ENCODE results near the gene PGS1. TPM values are rescaled to one million over a fixed set of nuclear protein-coding genes. Genes with fewer than 3 reads are reported as not detected.
"Not testable (repeated sequence)": the region's sequence is repeated elsewhere in the genome, so short reads cannot be mapped to it uniquely, and the experiment has no call there.

The PGS1 gene
- total RNA-seq, 4 donors from 2014 or later = 30.4 to 40.3 (median 39.9) TPM

GRCh38 chr17:78461799-78462053, 83.3 kb downstream of the PGS1 start:
- no peak for TF ChIP-seq POLR2A (IDR thresholded peaks at IDR 0.05)
- TF ChIP-seq CTCF (IDR thresholded peaks at IDR 0.05) = no peak
- no peak overlapping the region for H3K4me3 ChIP-seq (ENCODE audit: low read depth, poor library complexity, severe bottlenecking)
- WGBS, 2 donors = 69 to 87% methylated on average over 6 of the region's 6 CpGs
- intact Hi-C loops (cut with DNase I; ENCODE audit: low total_unique reads) = no loop called here
- DNase-seq (ENCODE audit: low spot score in 2 of 2) = no peak

GRCh38 chr17:78462148-78462547, 83.7 kb downstream of the PGS1 start:
- no peak for DNase-seq (ENCODE audit: low spot score in 2 of 2)
- TF ChIP-seq POLR2A (IDR thresholded peaks at IDR 0.05) (no peak), CTCF (IDR thresholded peaks at IDR 0.05) (no peak)
- WGBS, 2 donors = 57 to 62% methylated on average over 7 of the region's 8 CpGs
- intact Hi-C loops (cut with DNase I; ENCODE audit: low total_unique reads) = no loop called here
- H3K4me3 ChIP-seq (ENCODE audit: low read depth, poor library complexity, severe bottlenecking) = no peak overlapping the region

GRCh38 chr17:78466109-78466785, 87.8 kb downstream of the PGS1 start:
- DNase-seq (ENCODE audit: low spot score in 2 of 2); H3K4me3 ChIP-seq (ENCODE audit: low read depth, poor library complexity, severe bottlenecking); intact Hi-C loops (cut with DNase I; ENCODE audit: low total_unique reads): not testable (repeated sequence)
- WGBS, 2 donors = 70 to 82% methylated on average over 19 of the region's 19 CpGs

GRCh38 chr17:78466786-78467715, 88.6 kb downstream of the PGS1 start:
- intact Hi-C loops (cut with DNase I; ENCODE audit: low total_unique reads) = no loop called here
- no peak overlapping the region for H3K4me3 ChIP-seq (ENCODE audit: low read depth, poor library complexity, severe bottlenecking)
- DNase-seq (ENCODE audit: low spot score in 2 of 2) = no peak
- 86 to 93% methylated on average over 23 to 26 of the region's 26 CpGs for WGBS, 2 donors
- TF ChIP-seq CTCF (IDR thresholded peaks at IDR 0.05) = no peak
- TF ChIP-seq POLR2A (IDR thresholded peaks at IDR 0.05) = no peak

GRCh38 chr17:78468366-78468765, 89.9 kb downstream of the PGS1 start:
- 88 to 89% methylated on average over 12 of the region's 12 CpGs for WGBS, 2 donors
- no peak for TF ChIP-seq POLR2A (IDR thresholded peaks at IDR 0.05)
- TF ChIP-seq CTCF (IDR thresholded peaks at IDR 0.05) = no peak
- no peak overlapping the region for H3K4me3 ChIP-seq (ENCODE audit: low read depth, poor library complexity, severe bottlenecking)
- intact Hi-C loops (cut with DNase I; ENCODE audit: low total_unique reads) = no loop called here
- no peak for DNase-seq (ENCODE audit: low spot score in 2 of 2)

- no peak overlapping the region for H3K4me3 ChIP-seq (ENCODE audit: low read depth, poor library complexity, severe bottlenecking)
- no peak for DNase-seq (ENCODE audit: low spot score in 2 of 2)
- intact Hi-C loops (cut with DNase I; ENCODE audit: low total_unique reads) = no loop called here
- 89 to 92% methylated on average over 7 of the region's 7 CpGs for WGBS, 2 donors
- TF ChIP-seq CTCF (IDR thresholded peaks at IDR 0.05) = no peak
- TF ChIP-seq POLR2A (IDR thresholded peaks at IDR 0.05) = no peak
Observed at GRCh38 chr17:78469443-78469842, 91.0 kb downstream of the PGS1 start.
